Activated B cell treated with CpG ODN at 0.5 μM for 24 hours (primary cell): ENCODE measurements around the gene PDE9A. TPM values are rescaled to one million over a fixed set of nuclear protein-coding genes. Genes with fewer than 3 reads are reported as not detected.

ENCODE experiments used
- ATAC-seq: fragments of 200-7000 bp; cut with Tn5 transposase; one replicate; pipeline ENCODE4 v1.10.0; 2021; ENCODE audit warnings: low read depth, mild to moderate bottlenecking, moderate library complexity
- CTCF ChIA-PET: fragments of 350-600 bp; sonication (Branson Sonifier 250); formaldehyde crosslinking; loops from one replicate; lab custom pipeline; 2021; ENCODE audit warnings: antibody characterized with exemption; lab: Charles Lee
- POLR2A ChIA-PET: fragments of 350-600 bp; sonication (Branson Sonifier 250); formaldehyde crosslinking; loops from one replicate; lab custom pipeline; 2021; ENCODE audit warnings: antibody characterized with exemption; lab: Charles Lee
- DNase-seq: peaks from one replicate; pipeline ENCODE4 v3.0.0; 2022
- H3K27ac Mint-ChIP-seq: one replicate; pipeline ENCODE4 v1.8.0; 2020; ENCODE audit warnings: mixed read lengths
- H3K27me3 Mint-ChIP-seq: one replicate; pipeline ENCODE4 v1.8.0; 2021; ENCODE audit warnings: mixed read lengths
- H3K36me3 Mint-ChIP-seq: one replicate; pipeline ENCODE4 v1.8.0; 2021; ENCODE audit warnings: low read depth, mixed read lengths
- H3K4me1 Mint-ChIP-seq: one replicate; pipeline ENCODE4 v1.8.0; 2021; ENCODE audit warnings: mixed read lengths
- H3K4me3 Mint-ChIP-seq: one replicate; pipeline ENCODE4 v1.8.0; 2020; ENCODE audit warnings: mild to moderate bottlenecking, mixed read lengths
- H3K9me3 Mint-ChIP-seq: one replicate; pipeline ENCODE4 v1.8.0; 2020; ENCODE audit warnings: mixed read lengths
- intact Hi-C: fragments of 100-400 bp; cut with micrococcal nuclease; formaldehyde crosslinking; loops from one replicate; pipeline ENCODE4 v1.15.1; 2024
- total RNA-seq: library from RNA; stranded (reverse); gene quantifications from 2 replicates; pipeline ENCODE4 v1.2.3, GENCODE V29; 2022
- TF ChIP-seq, protein P1 (sequence below): fragments of 200-600 bp; IDR thresholded peaks from one replicate; pipeline ENCODE4 v1.8.0; 2022; ENCODE audit warnings: antibody characterized with exemption, mild to moderate bottlenecking

The PDE9A gene
- total RNA-seq, 1 donor from 2014 or later = 0.58 TPM

DNA sequence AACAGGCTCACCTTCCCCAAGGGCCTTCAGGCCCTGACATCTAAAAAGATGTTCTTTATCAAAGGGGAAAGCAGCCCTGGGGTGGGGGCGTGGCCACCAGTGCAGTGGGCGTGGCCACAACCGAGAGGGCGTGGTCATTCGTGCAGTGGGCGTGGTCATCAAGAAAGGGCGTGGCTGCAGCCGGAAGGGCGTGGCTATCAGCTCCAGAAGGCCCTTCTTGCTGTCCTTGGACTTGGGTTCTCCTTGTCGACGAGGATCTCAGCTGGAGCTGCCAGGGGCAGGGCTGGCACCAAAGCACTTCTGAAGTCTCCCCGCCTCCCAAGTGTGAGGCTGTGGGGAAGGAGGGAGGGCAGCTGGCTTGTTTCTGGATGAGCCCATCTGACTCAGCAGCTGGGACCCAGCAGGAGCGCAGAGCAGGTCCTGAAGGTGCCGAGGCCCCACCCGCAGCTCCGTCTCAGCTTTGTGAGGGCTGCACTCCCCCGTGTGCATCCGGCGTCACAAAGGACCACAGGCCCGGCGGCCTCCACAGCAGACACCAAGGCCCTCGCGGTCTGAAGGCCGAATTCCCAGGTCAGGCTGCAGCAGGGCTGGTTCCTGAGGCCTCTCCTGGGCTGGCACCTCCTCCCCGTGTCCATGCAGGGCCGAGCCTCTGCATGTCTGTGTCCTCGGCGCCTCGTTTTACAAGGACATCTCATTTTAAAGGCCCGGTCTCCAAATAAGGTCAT, 12.8 kb downstream of the PDE9A start:
- Mint-ChIP-seq H3K4me1 (peaks cover 12% of the 10 kb centered on the region), H3K27ac (no peak overlapping the region), H3K4me3 (no peak overlapping the region), H3K27me3 (peaks cover 4% of the 10 kb centered on the region), H3K9me3 (no peaks in the 10 kb centered on the region), H3K36me3 (no peaks in the 10 kb centered on the region)
- ChIA-PET CTCF (no interaction called here), POLR2A (no interaction called here)
- no peak for DNase-seq
- intact Hi-C loops = no loop called here
- TF ChIP-seq, protein P1, sequence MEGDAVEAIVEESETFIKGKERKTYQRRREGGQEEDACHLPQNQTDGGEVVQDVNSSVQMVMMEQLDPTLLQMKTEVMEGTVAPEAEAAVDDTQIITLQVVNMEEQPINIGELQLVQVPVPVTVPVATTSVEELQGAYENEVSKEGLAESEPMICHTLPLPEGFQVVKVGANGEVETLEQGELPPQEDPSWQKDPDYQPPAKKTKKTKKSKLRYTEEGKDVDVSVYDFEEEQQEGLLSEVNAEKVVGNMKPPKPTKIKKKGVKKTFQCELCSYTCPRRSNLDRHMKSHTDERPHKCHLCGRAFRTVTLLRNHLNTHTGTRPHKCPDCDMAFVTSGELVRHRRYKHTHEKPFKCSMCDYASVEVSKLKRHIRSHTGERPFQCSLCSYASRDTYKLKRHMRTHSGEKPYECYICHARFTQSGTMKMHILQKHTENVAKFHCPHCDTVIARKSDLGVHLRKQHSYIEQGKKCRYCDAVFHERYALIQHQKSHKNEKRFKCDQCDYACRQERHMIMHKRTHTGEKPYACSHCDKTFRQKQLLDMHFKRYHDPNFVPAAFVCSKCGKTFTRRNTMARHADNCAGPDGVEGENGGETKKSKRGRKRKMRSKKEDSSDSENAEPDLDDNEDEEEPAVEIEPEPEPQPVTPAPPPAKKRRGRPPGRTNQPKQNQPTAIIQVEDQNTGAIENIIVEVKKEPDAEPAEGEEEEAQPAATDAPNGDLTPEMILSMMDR = no peak
- ATAC-seq = no peak

DNA sequence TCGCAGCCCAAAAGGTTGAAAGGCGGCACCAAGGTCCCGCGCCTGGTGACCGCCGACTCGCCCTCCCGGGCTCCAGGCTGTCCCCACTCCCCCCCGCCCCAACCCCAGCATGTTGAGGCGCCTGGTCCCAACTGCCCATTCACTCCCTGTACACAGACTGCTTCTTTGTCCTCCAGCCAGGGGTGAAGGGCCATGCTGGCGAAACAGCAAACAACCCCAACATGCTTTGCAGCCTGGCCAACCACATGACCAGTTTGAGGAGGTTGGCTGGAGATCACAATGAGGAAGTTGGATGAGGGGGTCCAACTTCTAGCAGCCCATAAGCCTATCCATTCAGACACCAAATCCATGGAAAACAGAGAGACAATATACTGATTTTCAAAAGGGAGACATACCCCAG, 13.5 kb downstream of the PDE9A start:
- TF ChIP-seq, protein P1 = no peak
- Mint-ChIP-seq H3K4me1 (peaks cover 6% of the 10 kb centered on the region), H3K9me3 (no peaks in the 10 kb centered on the region), H3K27ac (no peak overlapping the region), H3K4me3 (no peak overlapping the region), H3K36me3 (no peaks in the 10 kb centered on the region), H3K27me3 (peaks cover 2% of the 10 kb centered on the region)
- ChIA-PET POLR2A (no interaction called here), CTCF (no interaction called here)
- intact Hi-C loops = no loop called here
- DNase-seq = no peak
- ATAC-seq = no peak

DNA sequence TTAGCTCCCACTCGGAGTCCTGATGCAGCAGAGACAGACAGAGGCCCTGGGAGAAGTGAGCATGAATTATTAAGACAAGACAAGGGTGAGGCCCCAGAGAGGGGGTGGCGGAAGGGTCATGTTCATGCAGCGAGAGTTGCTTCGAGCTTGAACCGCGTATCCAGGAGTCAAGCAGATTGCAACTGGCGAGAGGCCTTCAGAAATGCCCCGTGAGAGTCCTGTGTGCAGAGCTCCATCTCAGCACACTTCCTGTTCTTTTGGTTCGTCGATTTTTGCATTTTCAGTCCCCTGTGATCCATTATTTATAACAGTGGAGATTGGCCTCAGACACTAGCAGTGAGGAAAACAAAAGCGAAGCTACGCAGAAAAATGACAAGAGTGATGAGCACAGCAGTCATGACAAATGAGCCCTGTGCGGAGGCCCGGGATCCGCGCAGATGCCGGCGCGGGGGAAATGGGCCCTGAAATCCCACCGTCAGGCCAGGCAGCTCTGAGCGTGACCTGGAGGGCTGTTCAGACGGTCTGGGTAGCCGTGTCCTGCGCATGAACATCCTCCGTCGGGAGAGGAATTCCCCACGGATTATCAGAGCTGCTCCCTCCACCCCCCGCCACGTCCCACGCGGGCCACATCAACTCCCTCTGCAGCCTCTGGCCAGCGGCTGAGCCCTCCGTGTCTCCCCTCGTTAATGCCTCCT, 15.0 kb downstream of the PDE9A start:
- no peak overlapping the region for H3K27ac Mint-ChIP-seq
- CTCF ChIA-PET = no interaction called here

DNA sequence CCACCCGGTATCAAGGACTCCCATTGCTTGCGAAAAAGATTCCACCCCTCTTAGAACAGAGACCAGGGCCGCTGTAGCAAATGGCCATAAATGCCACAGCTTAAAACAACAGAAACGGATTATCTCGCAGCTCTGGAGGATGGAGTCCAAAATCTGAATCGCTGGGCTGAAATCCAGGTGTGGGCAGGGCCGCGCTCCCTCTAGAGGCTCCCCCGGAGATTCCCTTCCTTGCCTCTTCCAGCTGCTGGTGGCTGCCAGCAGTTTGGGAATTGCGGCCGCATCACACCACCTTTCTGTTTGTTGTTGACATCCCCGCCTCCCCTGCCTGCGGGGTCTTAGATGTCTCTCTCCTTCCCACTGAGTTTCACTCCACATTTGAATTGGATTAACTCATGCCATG, 15.6 kb downstream of the PDE9A start:
- ATAC-seq = no peak
- Mint-ChIP-seq H3K27me3 (peaks cover 3% of the 10 kb centered on the region), H3K4me1 (peaks cover 6% of the 10 kb centered on the region), H3K36me3 (no peaks in the 10 kb centered on the region), H3K4me3 (no peak overlapping the region), H3K9me3 (no peaks in the 10 kb centered on the region), H3K27ac (no peak overlapping the region)
- TF ChIP-seq, protein P1 = no peak
- no peak for DNase-seq
- CTCF ChIA-PET = no interaction called here
- intact Hi-C loops = no loop called here
- POLR2A ChIA-PET = no interaction called here

More for the DNA sequence above, 15.0 kb downstream of the PDE9A start:
- Mint-ChIP-seq H3K27me3 (peaks cover 3% of the 10 kb centered on the region), H3K36me3 (no peaks in the 10 kb centered on the region), H3K4me1 (peaks cover 6% of the 10 kb centered on the region), H3K9me3 (no peaks in the 10 kb centered on the region), H3K4me3 (no peak overlapping the region)
- POLR2A ChIA-PET = no interaction called here
- TF ChIP-seq, protein P1 = no peak
- DNase-seq = no peak
- intact Hi-C loops = no loop called here
- no peak for ATAC-seq

DNA sequence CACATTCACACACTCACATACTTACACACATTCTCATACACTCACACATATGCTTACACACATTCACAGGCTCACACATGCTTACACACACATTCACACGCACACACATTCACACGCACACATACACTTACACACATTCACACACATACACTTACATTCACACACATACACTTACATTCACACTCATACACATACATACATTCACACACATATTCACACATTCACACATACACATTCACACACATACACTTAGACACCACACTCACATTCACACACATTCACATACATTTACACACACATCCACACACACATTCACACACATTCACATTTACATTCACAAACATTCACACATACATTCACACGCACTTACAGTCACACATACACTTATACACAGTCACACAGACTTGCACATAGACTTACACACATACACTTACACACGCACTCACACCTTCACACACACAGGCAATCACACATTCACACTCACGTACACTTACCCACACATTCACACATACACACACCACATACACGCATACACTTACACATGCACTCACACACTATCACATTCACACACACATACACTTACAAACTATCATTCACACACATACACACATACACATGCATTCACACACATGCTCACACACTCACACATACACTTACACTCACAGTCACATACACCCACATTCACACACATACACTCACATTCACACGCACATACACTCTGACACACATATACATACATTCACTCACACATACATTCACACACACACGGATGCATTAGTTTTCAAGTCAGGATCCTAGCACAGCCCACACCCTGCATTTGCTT, 16.8 kb downstream of the PDE9A start:
- DNase-seq = no peak
- POLR2A ChIA-PET = no interaction called here
- Mint-ChIP-seq H3K27me3 (peaks cover 6% of the 10 kb centered on the region), H3K9me3 (no peaks in the 10 kb centered on the region), H3K4me3 (no peak overlapping the region), H3K27ac (no peak overlapping the region), H3K36me3 (no peaks in the 10 kb centered on the region), H3K4me1 (peaks cover 6% of the 10 kb centered on the region)
- TF ChIP-seq, protein P1 = no peak
- intact Hi-C loops = no loop called here
- CTCF ChIA-PET = no interaction called here
- ATAC-seq = no peak
